Left colon (tissue), 2 donors: ENCODE measurements around the gene GCKR. TPM values are rescaled to one million over a fixed set of nuclear protein-coding genes. Genes with fewer than 3 reads are reported as not detected.
"Not testable (repeated sequence)": the region's sequence is repeated elsewhere in the genome, so short reads cannot be mapped to it uniquely, and the experiment has no call there.

Experiments used
- ATAC-seq: fragments of 200-7000 bp; cut with Tn5 transposase; one replicate; pipeline ENCODE4 v1.9.1; 2020; ENCODE audit warnings: mild to moderate bottlenecking, moderate library complexity
- DNase-seq, 2 donors: peaks; one replicate each; pipeline ENCODE4 v3.0.0-alpha.2; 2020
- intact Hi-C, 2 donors: fragments of 100-400 bp; cut with DNase I in 1 of 2; cut with micrococcal nuclease in 1 of 2; formaldehyde crosslinking; loops; one replicate each; pipeline versions ENCODE4 v1.11.2 to v1.14.0; 2022; cut with DNase I, micrococcal nuclease
- total RNA-seq, 2 donors: library from RNA; stranded (reverse); fragmentation: NEBNext Ultra II Directional; extraction: Animal tissue kit (Norgen Biotek cat#: 25700); gene quantifications; one replicate each; pipeline ENCODE4 v1.2.1, GENCODE V29; 2021
- donor health status: DM: no; HTN: no; CAD: no.
- donor health status: DM: yes; HTN: yes; CAD: no.

Gene GCKR
- total RNA-seq, 2 donors from 2014 or later, result not detected

GRCh38 chr2:27554451-27554850 is 57.8 kb downstream of the GCKR start:
- intact Hi-C loops, DNase-seq, ATAC-seq: not testable (repeated sequence)

GRCh38 chr2:27559228-27559627 is 62.6 kb downstream of the GCKR start:
- intact Hi-C loops, result no loop called here
- DNase-seq (no peak), ATAC-seq (no peak)

DNA sequence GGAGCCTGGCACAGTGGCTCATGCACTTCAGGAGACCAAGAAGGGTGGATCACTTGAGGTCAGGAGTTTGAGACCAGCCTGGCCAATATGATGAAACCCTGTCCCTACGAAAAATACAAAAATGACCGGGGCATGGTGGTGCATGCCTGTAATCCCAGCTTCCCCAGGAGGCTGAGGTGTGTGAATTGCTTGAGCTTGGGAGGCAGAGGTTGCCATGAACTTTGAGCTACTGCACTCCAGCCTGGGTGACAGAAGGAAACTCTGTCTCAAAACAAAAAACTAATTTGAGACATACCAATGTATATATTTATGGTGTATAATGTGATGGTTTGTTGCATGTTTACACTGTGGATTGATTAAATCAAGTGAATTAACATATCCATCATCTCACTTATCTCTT is 64.4 kb downstream of the GCKR start:
- intact Hi-C loops, result no loop called here
- no peak for DNase-seq
- no peak for ATAC-seq

DNA sequence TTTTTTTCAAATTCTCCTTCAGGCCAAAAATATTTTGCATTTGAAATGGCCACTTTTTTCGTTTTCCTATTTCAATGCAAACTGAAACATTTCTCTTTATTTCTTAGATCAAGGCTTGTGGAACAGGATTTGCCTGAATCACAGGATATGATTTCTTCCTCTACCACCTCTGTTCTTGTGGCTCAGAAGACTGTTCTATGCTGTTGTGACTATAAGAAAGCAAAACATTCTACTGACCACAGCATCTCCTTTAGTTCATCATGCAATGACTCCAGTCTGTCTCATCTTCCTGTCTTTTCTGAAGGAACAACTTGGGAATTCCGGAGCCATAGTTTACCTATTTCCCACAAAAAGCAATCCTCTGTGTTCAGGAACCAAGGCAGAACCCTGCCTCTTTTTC is 70.0 kb downstream of the GCKR start:
- DNase-seq, result no peak
- intact Hi-C loops, result no loop called here
- ATAC-seq, result no peak

GRCh38 chr2:27569398-27569797 is 72.8 kb downstream of the GCKR start:
- DNase-seq (no peak), ATAC-seq (no peak)
- intact Hi-C loops, result no loop called here

DNA sequence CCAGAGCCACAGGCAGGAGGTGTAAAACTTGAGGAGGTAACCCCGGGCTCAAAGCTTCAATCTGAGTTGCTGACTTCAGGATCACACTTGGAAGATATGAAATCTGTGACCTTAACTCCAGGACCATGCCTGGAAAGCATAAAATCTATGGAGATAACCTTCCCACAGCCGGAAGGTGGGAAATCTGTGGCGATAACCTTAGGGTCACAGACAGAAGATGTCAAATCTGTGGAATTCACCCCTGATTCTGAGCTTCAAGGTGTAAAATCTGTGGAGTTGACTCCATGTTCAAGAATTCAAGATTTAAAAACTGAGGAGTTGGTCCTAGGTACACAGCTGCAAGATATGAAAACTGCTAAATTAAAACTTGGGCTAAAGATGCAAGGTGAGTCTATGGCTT is 74.6 kb downstream of the GCKR start:
- DNase-seq, result no peak
- no peak for ATAC-seq
- intact Hi-C loops, result no loop called here

GRCh38 chr2:27571681-27572080 is 75.0 kb downstream of the GCKR start:
- DNase-seq, result no peak
- ATAC-seq, result no peak
- intact Hi-C loops, result no loop called here

DNA sequence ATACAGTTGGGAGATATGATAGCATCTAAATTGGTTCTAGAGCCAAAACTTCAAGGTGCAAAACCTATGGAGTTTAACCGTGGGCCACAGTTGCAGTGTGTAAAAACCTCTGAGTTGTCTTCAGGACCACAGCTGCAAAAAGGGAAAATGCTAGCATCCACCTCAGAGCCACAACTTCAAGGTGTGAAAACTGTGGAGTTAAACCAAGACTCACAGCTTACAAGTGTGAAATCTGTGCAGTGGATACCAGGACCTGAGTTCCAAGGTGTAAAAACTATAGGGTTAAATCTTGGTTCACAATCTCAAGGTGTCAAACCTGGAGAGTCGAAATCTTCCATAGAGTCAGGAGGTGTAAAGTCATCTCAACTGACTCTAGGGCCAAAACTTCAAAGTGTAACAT is 75.8 kb downstream of the GCKR start:
- no peak for DNase-seq
- intact Hi-C loops, result no loop called here
- no peak for ATAC-seq

DNA sequence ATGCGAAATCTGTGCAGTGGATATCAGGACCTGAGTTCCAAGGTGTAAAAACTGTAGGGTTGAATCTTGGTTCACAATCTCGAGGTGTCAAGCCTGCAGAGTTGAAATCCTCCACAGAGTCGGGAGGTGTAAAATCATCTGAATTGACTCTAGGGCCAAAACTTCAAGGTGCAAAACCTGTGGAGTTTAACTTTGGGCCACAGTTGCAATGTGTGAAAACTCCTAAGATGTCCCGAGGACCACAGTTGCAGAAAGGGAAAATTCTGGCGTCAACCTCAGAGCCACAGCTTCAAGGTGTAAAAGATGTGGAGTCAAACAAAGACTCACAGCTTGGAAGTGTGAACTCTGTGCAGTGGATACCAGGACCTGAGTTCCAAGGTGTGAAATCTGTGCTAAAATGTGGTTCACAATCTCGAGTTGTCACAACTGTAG is 76.4 kb downstream of the GCKR start:
- intact Hi-C loops, result no loop called here
- ATAC-seq (no peak), DNase-seq (no peak)

Other genes with a start within 250 kb of the GCKR start
- gene SLC30A3, start 233.8 kb upstream of the GCKR start, total RNA-seq, result not detected
- gene DNAJC5G, start 221.4 kb upstream of the GCKR start, total RNA-seq, result not detected
- gene TRIM54, start 214.4 kb upstream of the GCKR start, total RNA-seq, result under 1 TPM in 1 of 2 donors, not detected in 1; 0.14 TPM
- gene UCN, start 188.4 kb upstream of the GCKR start, total RNA-seq, result under 1 TPM; 0.52 to 0.56 TPM
- 10 to 100 TPM; 26.6 to 32.4 TPM for gene MPV17, start 173.7 kb upstream of the GCKR start, total RNA-seq
- gene GTF3C2, start 140.1 kb upstream of the GCKR start, total RNA-seq, result 10 to 100 TPM; 50.6 to 62.5 TPM
- 10 to 100 TPM; 33.2 to 36.6 TPM for gene EIF2B4, start 126.5 kb upstream of the GCKR start, total RNA-seq
- gene SNX17, start 126.2 kb upstream of the GCKR start, total RNA-seq, result 10 to 100 TPM; 85.2 to 85.5 TPM
- gene ZNF513, start 116.1 kb upstream of the GCKR start, total RNA-seq, result 10 to 100 TPM; 24.9 to 27.4 TPM
- gene PPM1G, start 87.2 kb upstream of the GCKR start, total RNA-seq, result 10 to 100 TPM; 50.9 to 73.4 TPM
- 10 to 100 TPM; 72.2 to 85.8 TPM for gene NRBP1, start 68.2 kb upstream of the GCKR start, total RNA-seq
- 100 to 1,000 TPM in 1 of 2 donors, 10 to 100 TPM in 1; 90.0 to 104 TPM for gene KRTCAP3, start 54.5 kb upstream of the GCKR start, total RNA-seq
- gene IFT172, start 7.1 kb upstream of the GCKR start, total RNA-seq, result 10 to 100 TPM; 80.2 to 82.5 TPM
- 1 to 10 TPM in 1 of 2 donors, under 1 TPM in 1; 0.73 to 1.4 TPM for gene FNDC4, start 1.6 kb upstream of the GCKR start, total RNA-seq
- gene ZNF512, start 86.2 kb downstream of the GCKR start, total RNA-seq, result 10 to 100 TPM; 10.7 to 14.9 TPM
- 1 to 10 TPM; 2.5 to 2.9 TPM for gene CCDC121, start 132.2 kb downstream of the GCKR start, total RNA-seq
- gene GPN1, start 132.2 kb downstream of the GCKR start, total RNA-seq, result 10 to 100 TPM; 20.7 to 24.2 TPM
- 10 to 100 TPM; 22.3 to 23.1 TPM for gene SUPT7L, start 166.8 kb downstream of the GCKR start, total RNA-seq
- 10 to 100 TPM; 14.9 to 16.6 TPM for gene SLC4A1AP, start 167.1 kb downstream of the GCKR start, total RNA-seq